NT2/D1 (cell line): Measurements from ENCODE around the gene PGGHG.
"Not testable (repeated sequence)": the region's sequence is repeated elsewhere in the genome, so short reads cannot be mapped to it uniquely, and the experiment has no call there.

ENCODE experiments used
- DNase-seq: peaks from one replicate; pipeline ENCODE4 v3.0.0-alpha.2; 2011; ENCODE audit warnings: low read depth, low spot score
- H3K27me3 ChIP-seq: 2 replicates; pipeline ENCODE4 v1.6.0; 2011; ENCODE audit warnings: mild to moderate bottlenecking; ENCODE audit not compliant: insufficient read length, insufficient read depth
- H3K36me3 ChIP-seq: 2 replicates; pipeline ENCODE4 v1.6.1; 2011; ENCODE audit warnings: mild to moderate bottlenecking, low read length, mixed read lengths; ENCODE audit not compliant: insufficient read depth, insufficient read length
- H3K4me1 ChIP-seq: 2 replicates; pipeline ENCODE4 v1.5.1; 2011; ENCODE audit not compliant: insufficient read depth, insufficient read length
- H3K4me3 ChIP-seq: 2 replicates; pipeline ENCODE4 v1.5.1; 2011; ENCODE audit warnings: low read depth; ENCODE audit not compliant: insufficient read length
- H3K9ac ChIP-seq: 2 replicates; pipeline ENCODE4 v1.6.0; 2011; ENCODE audit warnings: low read depth; ENCODE audit not compliant: insufficient read length
- H3K9me3 ChIP-seq: 2 replicates; pipeline ENCODE4 v1.5.1; 2011; ENCODE audit warnings: mild to moderate bottlenecking, low read length; ENCODE audit not compliant: insufficient read depth
- SUZ12 ChIP-seq: IDR thresholded peaks from 2 replicates; pipeline ENCODE4 v1.6.1; 2011; ENCODE audit not compliant: insufficient read length, insufficient read depth; ENCODE audit errors: extremely low read depth
- YY1 ChIP-seq: IDR thresholded peaks from 2 replicates; pipeline ENCODE4 v1.6.1; 2011; ENCODE audit not compliant: insufficient read length, insufficient read depth
- ZNF274 ChIP-seq: IDR thresholded peaks from 2 replicates; pipeline ENCODE4 v1.6.1; 2011; ENCODE audit warnings: mild to moderate bottlenecking, low read depth, low read length

PGGHG gene

DNA sequence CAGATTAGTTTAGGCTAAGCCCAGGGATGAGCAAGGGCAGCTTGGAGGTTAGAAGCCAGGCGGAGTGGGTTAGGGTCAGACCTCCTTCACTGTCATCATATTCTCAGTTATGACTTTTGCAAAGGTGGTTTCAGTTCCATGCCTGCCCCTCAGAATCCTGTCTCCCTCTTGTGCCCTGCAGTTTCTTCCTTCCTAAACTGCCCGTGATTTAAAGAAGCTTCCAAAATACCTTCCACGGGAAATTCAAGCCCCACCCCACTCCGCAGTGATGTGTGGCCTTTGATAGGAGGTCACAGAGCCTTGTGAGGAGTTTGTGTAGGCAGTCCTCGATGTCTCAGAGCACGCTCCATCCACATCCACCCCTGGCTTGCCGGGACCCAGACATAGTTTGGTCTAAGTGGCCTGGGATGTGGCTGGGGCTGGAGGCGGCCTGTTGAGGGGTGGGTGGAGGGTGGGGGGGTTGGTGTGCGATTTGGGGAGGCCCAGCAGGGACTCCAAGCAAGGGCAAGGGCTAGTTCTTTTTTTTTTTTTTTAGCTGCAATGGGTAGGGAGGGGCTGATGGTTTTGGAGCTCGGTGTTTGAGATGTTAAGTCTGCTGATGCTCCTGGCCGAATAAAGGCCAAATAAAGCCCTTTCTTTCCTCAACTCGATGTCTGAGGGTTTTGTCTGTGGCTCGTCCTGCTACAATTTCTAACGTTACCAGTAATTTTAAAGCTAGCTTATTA, 23.3 kb downstream of the PGGHG start:
- H3K27me3 ChIP-seq = no peaks in the 10 kb centered on the region
- no peak overlapping the region for H3K4me3 ChIP-seq
- TF ChIP-seq ZNF274 (no peak), YY1 (no peak), SUZ12 (no peak)
- no peak for DNase-seq
- H3K9ac ChIP-seq = peak overlapping the region; percentile 70
- H3K9me3 ChIP-seq = no peaks in the 10 kb centered on the region
- H3K4me1 ChIP-seq = peaks cover 25% of the 10 kb centered on the region
- H3K36me3 ChIP-seq = no peaks in the 10 kb centered on the region

DNA sequence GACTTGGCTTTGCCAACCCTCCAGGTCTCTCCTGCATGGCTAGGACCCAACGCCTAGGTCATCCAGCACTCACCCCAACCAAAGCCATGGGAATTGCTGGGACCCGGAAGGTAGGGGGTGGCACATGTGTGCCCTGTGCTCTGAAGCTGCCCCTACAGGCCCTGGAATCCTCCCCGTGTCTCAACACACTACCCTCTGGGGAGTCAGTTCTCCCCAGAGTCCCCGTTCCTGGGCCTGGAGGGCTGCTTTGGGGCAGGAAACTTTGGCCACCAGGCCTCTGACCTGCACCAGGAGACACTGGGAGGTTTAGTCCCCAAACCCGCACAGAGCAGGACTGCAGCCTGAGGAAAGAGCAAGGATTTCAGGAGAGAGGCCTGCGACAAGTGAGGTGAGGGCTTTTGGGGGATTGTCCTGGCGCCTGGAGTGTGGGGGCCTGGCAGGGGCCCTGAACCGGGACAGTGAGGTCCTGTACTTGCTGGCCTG, 24.4 kb downstream of the PGGHG start:
- Histone ChIP-seq H3K4me1 (peaks cover 25% of the 10 kb centered on the region), H3K36me3 (no peaks in the 10 kb centered on the region), H3K9ac (peak overlapping the region; percentile 52), H3K9me3 (no peaks in the 10 kb centered on the region), H3K4me3 (peak overlapping the region; percentile 10), H3K27me3 (no peaks in the 10 kb centered on the region)
- TF ChIP-seq YY1 = no peak
- TF ChIP-seq SUZ12 = no peak
- no peak for TF ChIP-seq ZNF274
- no peak for DNase-seq

DNA sequence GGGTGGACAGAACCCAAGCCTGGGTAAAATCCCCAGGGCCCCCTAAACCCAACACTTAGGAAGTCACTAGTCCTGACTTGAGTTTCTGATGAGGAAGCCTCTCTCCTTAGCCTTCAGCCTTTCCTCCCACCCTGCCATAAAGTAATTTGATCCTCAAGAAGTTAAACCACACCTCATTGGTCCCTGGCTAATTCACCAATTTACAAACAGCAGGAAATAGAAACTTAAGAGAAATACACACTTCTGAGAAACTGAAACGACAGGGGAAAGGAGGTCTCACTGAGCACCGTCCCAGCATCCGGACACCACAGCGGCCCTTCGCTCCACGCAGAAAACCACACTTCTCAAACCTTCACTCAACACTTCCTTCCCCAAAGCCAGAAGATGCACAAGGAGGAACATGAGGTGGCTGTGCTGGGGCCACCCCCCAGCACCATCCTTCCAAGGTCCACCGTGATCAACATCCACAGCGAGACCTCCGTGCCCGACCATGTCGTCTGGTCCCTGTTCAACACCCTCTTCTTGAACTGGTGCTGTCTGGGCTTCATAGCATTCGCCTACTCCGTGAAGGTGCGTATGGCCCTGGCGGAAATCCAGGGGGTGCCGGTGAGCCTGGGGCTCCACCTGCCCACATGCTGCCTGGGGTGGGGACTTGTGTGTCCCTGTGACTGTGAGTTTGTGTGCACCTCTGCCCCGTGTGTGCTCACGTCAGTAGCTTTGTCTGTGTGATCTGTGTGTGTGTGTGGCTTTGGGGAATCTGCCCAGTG, 25.0 kb downstream of the PGGHG start, which contains the start of gene IFITM1:
TSS of gene IFITM1 (plus strand) at position 254 of the 767 bp plus-strand sequence. CDS start at position 385, 131 bp downstream.
- Histone ChIP-seq H3K9ac (peak within 1 kb of the TSS; percentile 86), H3K4me3 (peak within 1 kb of the TSS; percentile 66), H3K36me3 (no peaks in the 10 kb centered on the region), H3K4me1 (peaks cover 24% of the 10 kb centered on the region), H3K9me3 (no peaks in the 10 kb centered on the region), H3K27me3 (no peaks in the 10 kb centered on the region)
- TF ChIP-seq YY1 (no peak), ZNF274 (no peak), SUZ12 (no peak)
- DNase-seq = peak; percentile 50

DNA sequence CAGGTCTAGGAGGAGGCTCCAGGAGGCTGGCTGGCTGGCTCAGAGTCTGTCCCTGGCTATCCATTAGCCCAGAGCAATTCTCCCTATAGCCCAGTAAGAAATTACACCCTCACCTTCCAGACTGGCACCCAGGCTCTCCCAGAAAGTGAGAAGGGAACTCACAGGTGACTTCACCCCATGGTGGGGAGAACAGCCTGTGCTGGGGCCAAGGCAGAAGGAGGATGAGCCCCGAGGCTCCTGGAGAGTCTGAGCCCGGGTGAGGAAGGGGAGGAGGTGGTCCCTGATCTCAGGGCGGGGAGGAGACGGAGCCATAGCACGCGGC, 25.6 kb downstream of the PGGHG start:
- H3K9ac ChIP-seq = peak overlapping the region; percentile 86
- not testable (repeated sequence) for DNase-seq, H3K9me3 ChIP-seq, H3K27me3 ChIP-seq, H3K36me3 ChIP-seq
- peaks cover 23% of the 10 kb centered on the region for H3K4me1 ChIP-seq
- H3K4me3 ChIP-seq = peak overlapping the region; percentile 66

DNA sequence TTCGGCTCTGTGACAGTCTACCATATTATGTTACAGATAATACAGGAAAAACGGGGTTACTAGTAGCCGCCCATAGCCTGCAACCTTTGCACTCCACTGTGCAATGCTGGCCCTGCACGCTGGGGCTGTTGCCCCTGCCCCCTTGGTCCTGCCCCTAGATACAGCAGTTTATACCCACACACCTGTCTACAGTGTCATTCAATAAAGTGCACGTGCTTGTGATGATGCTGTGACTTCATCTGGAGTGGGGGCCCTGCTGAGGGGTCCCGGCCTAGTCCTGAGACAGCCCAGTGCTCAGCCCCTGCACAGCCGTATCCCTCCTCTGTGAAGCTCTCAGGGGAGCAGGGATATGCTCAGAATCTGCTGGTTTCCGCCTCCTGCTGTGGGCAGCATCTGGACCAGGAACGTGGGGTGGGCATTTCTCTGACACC, 26.1 kb downstream of the PGGHG start:
- no peaks in the 10 kb centered on the region for H3K36me3 ChIP-seq
- peak overlapping the region; percentile 81 for H3K9ac ChIP-seq
- peaks cover 25% of the 10 kb centered on the region for H3K4me1 ChIP-seq
- no peaks in the 10 kb centered on the region for H3K9me3 ChIP-seq
- H3K4me3 ChIP-seq = peak overlapping the region; percentile 66
- no peaks in the 10 kb centered on the region for H3K27me3 ChIP-seq
- DNase-seq = no peak
- no peak for TF ChIP-seq YY1
- no peak for TF ChIP-seq ZNF274
- no peak for TF ChIP-seq SUZ12

DNA sequence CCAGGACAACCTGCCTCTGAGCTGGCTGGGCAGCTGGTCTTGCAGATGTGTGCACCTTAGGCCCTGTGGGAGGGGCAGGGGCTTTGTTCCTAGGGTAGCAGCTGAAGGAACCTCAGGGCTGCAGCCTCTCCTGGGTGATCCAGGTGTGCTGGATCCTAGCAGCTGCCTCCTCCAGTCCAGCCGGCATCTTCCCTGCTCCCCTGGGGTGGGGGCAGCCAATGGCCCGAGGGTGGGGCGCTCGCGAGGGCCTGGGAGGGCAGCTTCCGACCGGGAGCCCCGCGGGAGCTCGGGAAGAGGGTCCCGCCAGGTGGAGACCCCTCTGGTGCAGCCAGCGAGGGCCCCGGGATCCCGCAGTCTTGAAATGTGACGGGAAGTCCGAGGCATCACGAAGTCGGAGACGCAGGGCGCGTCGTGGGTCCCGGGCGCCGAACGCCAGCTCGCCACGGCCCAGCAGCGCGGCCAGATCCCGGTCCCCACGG, 26.6 kb downstream of the PGGHG start:
- no peaks in the 10 kb centered on the region for H3K36me3 ChIP-seq
- H3K4me3 ChIP-seq = peak overlapping the region; percentile 66
- no peak for DNase-seq
- H3K27me3 ChIP-seq = no peaks in the 10 kb centered on the region
- H3K9me3 ChIP-seq = no peaks in the 10 kb centered on the region
- peaks cover 25% of the 10 kb centered on the region for H3K4me1 ChIP-seq
- TF ChIP-seq ZNF274 = no peak
- TF ChIP-seq SUZ12 = no peak
- no peak for TF ChIP-seq YY1
- H3K9ac ChIP-seq = peak overlapping the region; percentile 81

DNA sequence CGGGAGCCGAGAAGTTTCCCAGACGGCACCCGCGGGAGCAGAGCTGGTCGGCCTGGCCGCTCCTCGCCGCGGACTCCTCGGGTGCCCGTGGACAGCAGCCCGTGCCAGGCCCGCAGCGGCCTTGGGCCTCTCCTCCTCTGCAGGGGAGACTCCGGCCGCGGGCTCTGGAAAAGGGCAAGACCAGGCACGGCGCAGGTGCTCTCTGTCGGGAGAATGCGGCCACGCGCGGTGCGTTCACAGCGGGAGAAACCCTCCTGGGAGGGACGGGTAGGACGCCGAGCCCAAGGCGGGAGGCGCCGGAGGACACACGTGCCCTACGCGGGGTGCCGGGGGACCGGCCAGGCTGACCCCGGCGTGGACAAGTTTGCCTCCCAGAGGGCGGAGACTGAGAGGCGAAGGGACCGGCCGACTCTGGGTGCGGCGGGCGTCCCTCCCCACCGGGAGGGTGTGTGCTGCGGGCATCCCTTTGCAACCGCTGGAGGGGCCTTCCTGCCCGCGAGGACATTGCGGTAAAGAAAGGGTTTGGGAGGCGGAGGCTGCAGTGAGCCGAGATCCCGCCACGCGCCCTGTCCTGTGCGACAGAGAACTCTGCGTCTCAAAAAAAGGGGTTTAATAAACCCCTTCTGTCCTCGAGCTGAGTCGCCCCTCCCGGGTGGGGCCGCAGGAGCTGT, 27.2 kb downstream of the PGGHG start:
- Histone ChIP-seq H3K4me1 (peaks cover 27% of the 10 kb centered on the region), H3K4me3 (peak overlapping the region; percentile 8), H3K9ac (peak overlapping the region; percentile 81), H3K36me3 (no peaks in the 10 kb centered on the region), H3K27me3 (no peaks in the 10 kb centered on the region), H3K9me3 (no peaks in the 10 kb centered on the region)
- no peak for TF ChIP-seq YY1
- no peak for TF ChIP-seq ZNF274
- TF ChIP-seq SUZ12 = no peak
- no peak for DNase-seq
